Heart right ventricle (tissue), 16 donors: ENCODE measurements around the gene ETV3L. TPM values are rescaled to one million over a fixed set of nuclear protein-coding genes. Genes with fewer than 3 reads are reported as not detected.

Experiments
- ATAC-seq, 8 donors: fragments of 200-7000 bp; cut with Tn5 transposase; one replicate each; pipeline ENCODE4 v1.9.1; 2020; ENCODE audit warnings: mild to moderate bottlenecking in 8 of 8, moderate library complexity in 8 of 8, moderate number of reproducible peaks in 1 of 8
- DNase-seq, 2 donors: peaks; one replicate each; pipeline ENCODE4 v3.0.0-alpha.2; 2020
- H3K27ac ChIP-seq, 10 donors: fragments of 200-600 bp; sonication (generic) in 2 of 10; one replicate each; pipeline versions ENCODE4 v1.5.0 to v1.8.0; 2020 to 2022; ENCODE audit warnings: mild to moderate bottlenecking in 3 of 10
- H3K27me3 ChIP-seq, 7 donors: fragments of 200-600 bp; one replicate each; pipeline ENCODE4 v1.8.0; 2021 to 2022; ENCODE audit warnings: mild to moderate bottlenecking in 2 of 7
- H3K36me3 ChIP-seq, 9 donors: fragments of 200-600 bp; sonication (generic) in 1 of 9; one replicate each; pipeline versions ENCODE4 v1.5.0 to v1.8.0; 2020 to 2022; ENCODE audit warnings: mild to moderate bottlenecking in 2 of 9
- H3K4me1 ChIP-seq, 9 donors: fragments of 200-600 bp; sonication (generic) in 1 of 9; one replicate each; pipeline versions ENCODE4 v1.5.0 to v1.8.0; 2020 to 2022; ENCODE audit warnings: mild to moderate bottlenecking in 4 of 9
- H3K4me3 ChIP-seq, 10 donors: fragments of 200-600 bp; sonication (generic) in 2 of 10; one replicate each; pipeline versions ENCODE4 v1.5.0 to v1.8.0; 2020 to 2022; ENCODE audit warnings: mild to moderate bottlenecking in 7 of 10, moderate library complexity in 2 of 10
- H3K9me3 ChIP-seq, 11 donors: fragments of 200-600 bp in 10 of 11; sonication (generic) in 2 of 11; one replicate each; pipeline versions ENCODE4 v1.5.0 to v1.8.0; 2013 to 2022; ENCODE audit warnings: mild to moderate bottlenecking in 2 of 11, control low read depth in 1 of 11, moderate library complexity in 1 of 11
- WGBS, 2 donors: extraction: QIAGEN DNeasy Blood & Tissue Kit; methylation state at CpG; one replicate each; pipeline ENCODE4 v1.1.7; 2013; ENCODE audit warnings: inconsistent platforms in 1 of 2; 5-methylcytosine and 5-hydroxymethylcytosine counted together
- intact Hi-C, 10 donors: fragments of 100-400 bp; cut with DNase I; formaldehyde crosslinking; loops; one replicate each; pipeline versions ENCODE4 v1.11.1 to v1.14.2; 2022
- polyA plus RNA-seq, 2 donors: library from polyadenylated mRNA; stranded (reverse); fragments of 200-250 nt; gene quantifications; one replicate each; pipeline ENCODE4 v1.2.3, GENCODE V29; 2013
- total RNA-seq, 10 donors: library from RNA; stranded (reverse); fragmentation: NEBNext Ultra II Directional in 3 of 10; extraction: Animal tissue kit (Norgen Biotek cat#: 25700) in 3 of 10; gene quantifications; one replicate each; pipeline versions ENCODE4 v1.2.1 to v1.2.4, GENCODE V29; 2021 to 2023
- TF ChIP-seq, protein P1 (sequence below), 9 donors: fragments of 200-600 bp; sonication (generic) in 2 of 9; IDR thresholded peaks; one replicate each; pipeline versions ENCODE4 v1.5.0 to v1.8.0; 2021 to 2022; ENCODE audit warnings: antibody characterized with exemption in 9 of 9, mild to moderate bottlenecking in 5 of 9, moderate library complexity in 1 of 9
- donor health status: Arrhythmogenic right ventricular cardiomyopathy.
- donor health status: ischemic (EF 13 %, LVEDD 7.1; RV severe dilation, severe dysfunction).
- donor health status: healthy with polysubstance abuse.
- donor health status: DM: no; HTN: yes; CAD: no.
- donor health status: DM: no; HTN: no; CAD: no.
- donor health status: ischemic (EF 25% LVEDD 6.9; RV normal size, moderate dysfunction).
- donor health status: ischemic (EF 25% LVEDD 5.7; RV mildly dilated, moderate dysfunction).
- donor health status: healthy.
- donor health status: DM: yes; HTN: yes; CAD: no.
- donor health status: Ischemic cardiomyopathy.
- donor health status: ischemic (EF 35%, LVEDD 5.7; RV mildly dilated, moderate dysfunction).
- donor health status: nonischemic (EF 11% LVEDD 7.7; RV severe dilation, severe dysfunction).
- donor health status: DM: yes; HTN: yes; CAD: no.
- donor health status: PGD.
- donor health status: ischemic (EF 29% LVEDD 5.4; RV normal size, mild dysfunction).
- donor health status: nonischemic (EF 23%, LVEDD 6.1; RV moderate dilation, normal function).

The ETV3L gene
- total and polyA plus RNA-seq, 12 donors = not detected

DNA sequence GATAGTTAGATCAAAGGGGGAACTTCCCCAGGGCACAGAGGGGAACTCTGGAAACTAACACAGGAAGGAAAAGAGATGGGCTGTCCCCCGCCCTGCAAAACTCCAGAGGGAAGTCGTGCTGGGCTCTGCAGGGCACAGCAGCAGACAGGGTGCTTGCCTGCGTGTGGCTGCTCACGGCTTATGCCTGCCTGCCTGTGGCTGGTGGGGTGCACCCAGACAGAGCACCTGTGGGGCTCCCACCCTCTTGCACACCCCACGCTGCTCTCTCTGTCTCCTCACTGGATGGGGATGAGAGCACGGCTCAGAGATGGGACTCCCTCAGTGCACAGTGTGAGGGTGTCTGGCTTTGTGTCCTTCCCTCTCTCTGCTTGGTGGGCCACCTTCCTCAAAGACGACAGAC is 13.5 kb upstream of the ETV3L start:
- TF ChIP-seq, protein P1, sequence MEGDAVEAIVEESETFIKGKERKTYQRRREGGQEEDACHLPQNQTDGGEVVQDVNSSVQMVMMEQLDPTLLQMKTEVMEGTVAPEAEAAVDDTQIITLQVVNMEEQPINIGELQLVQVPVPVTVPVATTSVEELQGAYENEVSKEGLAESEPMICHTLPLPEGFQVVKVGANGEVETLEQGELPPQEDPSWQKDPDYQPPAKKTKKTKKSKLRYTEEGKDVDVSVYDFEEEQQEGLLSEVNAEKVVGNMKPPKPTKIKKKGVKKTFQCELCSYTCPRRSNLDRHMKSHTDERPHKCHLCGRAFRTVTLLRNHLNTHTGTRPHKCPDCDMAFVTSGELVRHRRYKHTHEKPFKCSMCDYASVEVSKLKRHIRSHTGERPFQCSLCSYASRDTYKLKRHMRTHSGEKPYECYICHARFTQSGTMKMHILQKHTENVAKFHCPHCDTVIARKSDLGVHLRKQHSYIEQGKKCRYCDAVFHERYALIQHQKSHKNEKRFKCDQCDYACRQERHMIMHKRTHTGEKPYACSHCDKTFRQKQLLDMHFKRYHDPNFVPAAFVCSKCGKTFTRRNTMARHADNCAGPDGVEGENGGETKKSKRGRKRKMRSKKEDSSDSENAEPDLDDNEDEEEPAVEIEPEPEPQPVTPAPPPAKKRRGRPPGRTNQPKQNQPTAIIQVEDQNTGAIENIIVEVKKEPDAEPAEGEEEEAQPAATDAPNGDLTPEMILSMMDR (IDR thresholded peaks at IDR 0.05) = no peak
- H3K36me3 ChIP-seq = no peaks in the 10 kb centered on the region
- no peak overlapping the region for H3K4me3 ChIP-seq
- intact Hi-C loops = no loop called here
- H3K9me3 ChIP-seq = no peaks in the 10 kb centered on the region
- no peak for DNase-seq
- 62 to 65% methylated on average over 7 of the region's 7 CpGs for WGBS, 2 donors
- ATAC-seq = peak in 4 of 8 donors; percentile 24 to 52 (median 30)
- peaks cover 0 to 61% (median 46%) of the 10 kb centered on the region in 7 donors for H3K27me3 ChIP-seq
- H3K27ac ChIP-seq = no peak overlapping the region
- H3K4me1 ChIP-seq = peaks cover 0 to 14% (median 0%) of the 10 kb centered on the region in 9 donors

DNA sequence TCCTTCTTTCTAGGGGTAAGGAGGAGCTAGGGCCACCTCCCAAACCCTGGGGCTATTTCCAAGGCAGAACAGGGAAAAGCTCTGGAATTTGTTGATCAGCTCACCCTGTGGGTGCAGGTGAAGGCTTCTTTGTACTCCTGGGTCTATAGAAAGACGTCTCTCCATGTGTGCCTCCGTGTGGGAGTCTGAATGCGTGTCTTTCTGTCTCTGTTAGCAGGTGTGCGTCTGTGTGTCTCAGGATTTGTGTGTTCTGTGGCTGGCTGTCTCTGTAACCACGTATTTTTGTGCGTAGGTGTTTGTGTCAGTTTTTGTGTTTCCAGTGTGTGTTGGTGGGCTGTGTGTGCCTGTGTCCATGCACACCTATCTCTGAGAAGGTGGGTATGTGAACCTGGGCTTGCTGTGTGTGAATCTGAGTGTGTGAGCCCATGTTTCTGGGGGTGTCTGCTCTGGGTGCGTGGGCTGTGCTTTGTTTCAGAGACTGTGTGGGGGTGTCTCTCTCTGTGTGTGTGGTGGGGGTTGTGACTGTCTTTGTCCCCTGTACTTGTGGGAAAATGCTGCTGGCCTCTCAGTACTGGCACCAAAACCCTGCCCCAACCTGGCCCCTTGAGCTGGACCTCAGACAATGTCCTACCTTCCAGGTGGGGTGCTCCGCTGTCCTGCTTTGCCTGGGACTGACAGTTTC is 12.7 kb upstream of the ETV3L start:
- DNase-seq = no peak
- no peak overlapping the region for H3K27ac ChIP-seq
- no peaks in the 10 kb centered on the region for H3K36me3 ChIP-seq
- TF ChIP-seq, protein P1 (IDR thresholded peaks at IDR 0.05) = no peak
- H3K9me3 ChIP-seq = no peaks in the 10 kb centered on the region
- ATAC-seq = no peak
- intact Hi-C loops = no loop called here
- H3K4me1 ChIP-seq = peaks cover 0 to 16% (median 0%) of the 10 kb centered on the region in 9 donors
- WGBS, 2 donors = 75 to 79% methylated on average over 8 of the region's 8 CpGs
- no peak overlapping the region for H3K4me3 ChIP-seq
- H3K27me3 ChIP-seq = peaks cover 0 to 69% (median 54%) of the 10 kb centered on the region in 7 donors

DNA sequence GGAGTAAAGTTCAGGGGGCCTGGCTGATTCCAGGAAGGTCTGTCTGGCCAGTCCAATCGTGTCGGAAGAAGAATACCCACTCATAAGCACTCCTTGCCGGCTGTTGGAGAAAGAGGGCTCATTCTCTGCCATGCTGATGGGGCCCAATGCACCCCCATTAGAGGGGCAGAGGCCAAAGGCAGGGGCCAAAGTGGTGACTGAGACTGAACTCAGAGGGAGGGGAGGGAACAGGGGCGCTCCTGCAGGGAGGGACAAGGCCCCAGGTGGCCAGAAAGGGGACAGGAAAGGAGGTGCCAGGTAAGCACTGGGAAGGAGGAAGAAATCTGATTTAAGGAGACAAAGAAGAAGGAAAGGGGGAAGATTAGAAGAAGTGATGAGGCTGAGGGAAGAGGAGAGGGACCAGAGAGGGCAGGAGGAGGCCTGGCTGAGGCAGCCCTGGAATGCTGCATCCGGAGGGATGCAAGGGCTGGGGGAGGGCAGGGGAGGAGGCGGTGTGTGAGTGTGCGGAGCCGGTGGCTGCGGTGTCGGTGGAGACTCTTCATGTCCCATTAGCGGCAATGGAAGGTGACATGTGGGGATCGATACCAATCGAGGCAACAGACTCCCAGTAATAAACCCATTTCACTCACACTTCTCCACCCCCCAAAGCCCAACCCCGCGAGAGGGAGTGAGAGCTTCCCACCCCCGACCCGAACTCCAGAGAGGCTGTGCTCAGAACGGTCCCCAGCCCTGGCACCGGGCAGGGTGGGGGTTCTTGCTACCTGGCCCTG is 12.0 kb upstream of the ETV3L start:
- TF ChIP-seq, protein P1 (IDR thresholded peaks at IDR 0.05) = no peak
- no peak overlapping the region for H3K27ac ChIP-seq
- intact Hi-C loops = no loop called here
- ATAC-seq (no peak), DNase-seq (no peak)
- H3K9me3 ChIP-seq = no peaks in the 10 kb centered on the region
- 47 to 50% methylated on average over 19 of the region's 19 CpGs for WGBS, 2 donors
- no peak overlapping the region for H3K4me3 ChIP-seq
- H3K36me3 ChIP-seq = no peaks in the 10 kb centered on the region
- peaks cover 0 to 76% (median 61%) of the 10 kb centered on the region in 7 donors for H3K27me3 ChIP-seq
- H3K4me1 ChIP-seq = peaks cover 0 to 23% (median 0%) of the 10 kb centered on the region in 9 donors

DNA sequence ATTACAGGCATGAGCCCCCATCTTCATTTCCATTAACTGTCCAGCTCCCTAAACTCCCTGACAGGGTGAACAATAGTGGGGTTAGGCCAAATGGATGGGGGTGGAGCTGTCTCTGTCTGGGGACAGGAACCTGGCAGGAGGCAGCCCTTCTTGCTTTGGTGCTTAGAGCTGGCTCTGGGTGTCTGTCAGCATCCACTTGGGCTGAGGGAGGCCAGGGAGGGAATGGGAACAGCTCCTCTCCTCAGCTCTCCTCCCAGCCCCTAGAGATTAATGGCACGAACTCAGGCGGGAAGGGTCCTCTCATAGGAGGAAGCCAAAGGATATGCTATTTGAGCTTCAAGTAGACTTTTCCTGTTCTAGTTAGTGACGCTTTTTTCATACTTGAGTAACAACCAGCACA is 11.1 kb upstream of the ETV3L start:
- Histone ChIP-seq H3K27ac (no peak overlapping the region), H3K4me1 (peaks cover 0 to 28% (median 0%) of the 10 kb centered on the region in 9 donors), H3K9me3 (no peaks in the 10 kb centered on the region), H3K4me3 (no peak overlapping the region), H3K36me3 (no peaks in the 10 kb centered on the region), H3K27me3 (peaks cover 0 to 82% (median 64%) of the 10 kb centered on the region in 7 donors)
- intact Hi-C loops = no loop called here
- DNase-seq = no peak
- ATAC-seq = no peak
- WGBS, 2 donors = 67 to 69% methylated on average over 3 of the region's 3 CpGs
- TF ChIP-seq, protein P1 (IDR thresholded peaks at IDR 0.05) = no peak
